ENCODE measurements around the gene NAA60.

The NAA60 gene

DNA sequence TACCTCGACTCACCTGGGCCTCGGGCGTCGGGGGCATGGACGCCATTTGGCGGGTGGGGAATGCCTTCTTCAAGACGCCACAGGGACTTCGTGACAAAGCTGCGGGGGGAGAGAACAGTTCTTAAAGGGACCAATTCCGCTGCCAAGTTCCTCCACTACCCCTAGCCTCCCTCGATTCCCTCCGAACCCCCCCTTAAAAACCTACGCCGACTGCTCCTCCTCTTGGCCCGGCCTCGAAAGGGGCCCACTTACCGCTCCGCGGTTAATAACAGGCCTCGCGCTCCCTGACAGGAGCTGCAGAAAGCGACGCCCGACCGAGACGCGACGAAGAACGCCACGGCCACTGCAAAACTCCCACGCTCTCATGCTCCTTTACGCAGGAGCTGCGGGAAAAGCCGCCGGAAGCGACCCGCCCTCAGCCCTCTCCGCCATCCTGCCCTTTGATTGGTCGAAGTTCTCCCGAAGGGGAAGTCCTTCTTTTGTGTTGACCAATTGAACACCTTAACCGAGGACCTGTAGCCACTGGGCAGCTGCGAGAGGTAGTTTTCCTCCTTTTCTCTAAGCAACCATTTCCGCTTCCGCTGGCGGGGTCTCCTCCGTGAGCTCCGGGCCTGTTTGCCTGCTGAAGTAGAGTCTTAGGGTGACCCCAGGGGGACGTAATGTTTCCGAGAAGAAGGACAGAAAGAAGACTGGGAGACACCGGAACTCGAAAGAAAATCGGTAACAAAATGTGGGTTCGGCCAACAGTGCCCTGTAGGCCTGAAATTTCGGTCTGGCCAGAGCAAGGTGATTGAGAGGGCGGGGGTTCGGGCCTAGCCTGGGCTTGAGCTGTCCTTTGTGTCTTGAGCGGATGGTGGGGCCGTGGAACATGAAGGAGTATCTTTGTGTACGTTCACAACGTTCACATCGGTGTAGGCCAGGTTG is at the start of gene NAA60, which contains the start of gene ZNF597:
NAA60 (plus strand) TSS at position 573 of the 924 bp plus-strand sequence. CDS start 32,548 bp downstream, outside the sequence.
ZNF597 (minus strand) TSS at position 397 of the 924 bp plus-strand sequence; CDS start at position 46, 351 bp downstream.
- peak; percentile 93 for DNase-seq

DNA sequence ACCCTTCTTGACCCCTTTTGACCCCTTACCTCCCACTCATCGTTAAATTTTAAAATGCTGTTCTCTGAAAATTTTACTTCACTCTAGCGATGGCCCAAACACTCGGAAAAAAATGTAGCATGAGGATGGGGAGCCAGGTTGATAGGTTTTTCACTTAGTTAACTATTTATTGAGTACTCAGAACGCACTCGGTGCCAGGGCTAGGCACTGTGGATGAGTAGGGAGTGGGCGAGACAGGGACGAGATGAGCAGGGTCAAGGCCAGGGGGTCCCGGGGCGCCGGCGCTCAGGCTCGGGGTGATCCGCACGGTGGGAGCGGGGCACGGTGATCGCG is 43.1 kb upstream of the NAA60 start:
- DNase-seq = no peak

DNA sequence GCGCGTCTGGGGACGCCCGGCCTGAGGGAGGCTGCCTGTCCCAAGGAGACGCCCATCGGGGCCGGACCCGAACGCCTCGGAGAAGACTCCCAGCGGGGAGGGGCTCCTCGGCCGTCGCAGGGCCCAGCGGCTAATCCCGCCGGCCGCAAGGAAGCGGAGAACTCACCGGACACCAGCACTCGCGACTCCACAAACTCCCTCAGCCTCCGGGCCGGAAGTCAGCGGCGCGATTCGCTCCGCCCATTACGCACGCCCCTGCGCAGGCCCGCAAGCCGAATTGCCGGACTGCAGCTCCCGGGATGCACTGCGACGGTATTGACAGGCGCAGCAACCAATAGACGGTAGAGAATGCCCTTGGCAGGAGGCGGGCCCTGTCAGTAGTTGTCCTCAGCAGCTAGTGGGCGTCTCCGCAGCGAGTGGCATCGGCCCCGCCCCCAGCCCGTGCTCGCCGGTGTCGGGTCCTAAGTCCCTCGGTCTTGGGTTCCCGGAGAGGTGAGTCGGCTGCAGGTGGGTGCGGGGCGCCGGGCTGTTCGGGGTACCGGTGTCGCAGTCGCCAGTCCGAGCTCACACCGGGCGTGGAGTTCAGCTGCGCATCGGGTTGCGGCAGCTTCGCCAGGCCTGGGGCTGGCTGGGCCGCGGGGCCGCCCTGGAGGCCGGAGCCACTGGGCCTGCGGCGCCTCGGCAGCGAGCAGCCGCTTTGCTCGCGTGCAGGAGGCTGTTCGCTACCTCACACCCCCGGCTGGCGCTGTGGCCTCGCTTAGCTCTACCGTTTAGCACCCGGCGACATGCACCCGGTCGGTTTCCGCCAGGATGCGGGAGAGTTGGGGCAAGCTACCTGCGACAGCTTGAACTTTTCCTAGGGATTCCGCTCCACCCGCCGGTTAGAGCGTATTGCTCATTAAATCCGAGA is 42.4 kb upstream of the NAA60 start, which contains the start of the genes ZNF174 and ZSCAN32:
ZNF174 (plus strand) TSS at position 437 of the 910 bp plus-strand sequence. CDS start 790 bp downstream, outside the sequence.
ZSCAN32 (minus strand) TSS at position 226 of the 910 bp plus-strand sequence. CDS start 3,447 bp downstream, outside the sequence.
- peak; percentile 99 for DNase-seq

DNA sequence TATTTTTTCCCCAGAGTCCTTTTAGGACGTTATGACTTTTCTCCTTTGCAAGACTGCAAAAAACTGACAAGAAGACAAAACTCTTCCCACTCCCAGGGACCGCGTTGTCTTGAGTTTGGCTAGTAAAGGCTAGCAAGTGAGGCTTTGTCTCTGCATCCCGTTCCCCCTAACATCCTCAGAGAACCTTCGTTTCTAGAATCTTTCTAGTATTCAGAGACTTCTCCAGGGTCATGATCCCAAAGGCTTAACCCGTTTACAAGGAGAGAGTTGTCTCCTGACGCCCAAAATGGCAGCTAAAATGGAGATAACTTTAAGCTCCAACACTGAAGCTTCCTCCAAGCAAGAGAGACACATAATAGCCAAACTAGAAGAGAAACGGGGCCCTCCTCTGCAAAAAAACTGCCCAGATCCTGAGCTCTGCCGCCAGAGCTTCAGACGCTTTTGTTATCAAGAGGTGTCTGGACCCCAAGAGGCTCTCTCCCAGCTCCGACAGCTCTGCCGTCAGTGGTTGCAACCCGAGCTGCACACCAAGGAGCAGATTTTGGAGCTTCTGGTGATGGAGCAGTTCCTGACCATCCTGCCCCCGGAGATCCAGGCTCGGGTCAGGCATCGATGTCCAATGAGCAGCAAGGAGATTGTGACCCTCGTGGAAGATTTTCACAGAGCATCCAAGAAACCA is 41.6 kb upstream of the NAA60 start:
- peak; percentile 21 for DNase-seq

DNA sequence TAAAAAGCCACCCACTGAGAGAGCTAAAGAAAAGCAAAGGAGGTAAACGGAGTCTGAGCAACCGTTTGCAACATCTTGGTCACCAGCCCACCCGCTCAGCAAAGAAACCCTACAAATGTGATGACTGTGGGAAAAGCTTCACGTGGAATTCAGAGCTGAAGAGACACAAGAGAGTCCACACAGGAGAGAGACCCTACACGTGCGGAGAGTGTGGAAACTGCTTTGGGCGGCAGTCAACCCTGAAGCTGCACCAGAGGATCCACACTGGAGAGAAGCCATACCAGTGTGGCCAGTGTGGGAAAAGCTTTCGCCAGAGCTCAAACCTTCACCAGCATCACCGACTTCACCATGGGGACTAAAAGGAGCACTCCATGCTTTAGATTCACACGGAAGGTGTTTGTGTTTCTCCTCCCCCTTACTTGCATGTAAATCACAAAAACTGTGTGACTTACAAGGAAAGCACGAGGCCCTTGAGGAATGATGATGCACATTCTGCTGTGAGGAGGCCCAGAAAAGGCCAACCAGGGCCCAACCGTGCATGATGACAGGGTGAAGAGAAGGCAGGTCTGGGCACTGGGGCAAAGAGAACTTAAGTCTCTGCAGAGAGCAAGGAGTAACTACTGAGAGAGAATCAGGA is 34.8 kb upstream of the NAA60 start:
- no peak for DNase-seq

DNA sequence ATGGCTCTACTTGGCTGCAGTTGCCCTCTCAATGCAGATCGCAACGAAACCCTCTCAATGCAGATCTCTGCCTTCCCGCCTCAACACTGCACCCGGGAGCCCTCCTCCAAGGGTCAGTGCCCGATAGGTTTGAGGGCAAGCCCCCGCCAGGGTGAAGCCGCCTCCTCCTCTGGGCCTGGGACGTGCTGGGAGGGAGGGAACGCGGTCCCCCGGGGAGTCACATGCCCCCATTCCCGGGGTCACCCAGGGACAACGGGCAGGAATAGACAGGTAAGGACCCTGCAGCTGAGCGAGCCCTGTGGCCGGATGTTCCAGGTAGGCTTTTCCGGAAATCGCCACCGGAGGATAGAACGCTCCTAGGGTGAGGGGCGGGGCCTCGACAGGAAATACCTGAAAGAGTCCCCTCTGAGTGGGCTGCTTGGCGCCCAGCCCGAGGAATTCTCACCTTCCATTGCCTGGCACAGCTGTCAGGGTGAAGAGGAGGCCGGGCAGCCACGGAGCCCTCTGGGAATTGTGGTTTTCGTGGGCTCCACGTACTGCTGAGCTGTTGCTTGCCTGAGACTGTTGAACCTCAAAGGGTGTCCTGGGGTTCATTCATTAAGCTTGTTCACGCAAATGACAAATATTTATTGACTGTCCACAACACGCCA is 29.6 kb upstream of the NAA60 start:
- DNase-seq = peak; percentile 3

DNA sequence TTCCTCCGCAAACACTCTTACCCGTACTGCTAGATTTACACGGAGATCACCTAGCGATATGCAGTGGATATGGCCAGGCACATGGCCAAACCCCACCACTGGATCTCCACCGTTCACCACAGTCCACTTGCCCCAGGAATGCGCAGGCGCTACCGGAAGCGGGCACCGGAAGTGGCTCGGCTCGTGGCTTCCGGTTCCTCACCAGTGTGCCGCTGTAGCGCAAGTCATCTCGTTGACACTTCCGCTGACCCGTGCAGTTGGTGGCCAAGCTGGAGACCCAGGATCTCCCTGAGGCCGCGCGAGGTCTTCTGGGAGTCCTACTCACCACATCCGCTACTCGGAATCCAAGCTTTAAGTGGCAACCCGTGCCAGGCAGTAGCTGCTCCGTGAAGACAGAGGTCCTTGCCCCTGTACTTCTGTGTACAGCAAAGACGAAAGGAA is 11.7 kb upstream of the NAA60 start:
- DNase-seq = peak; percentile 47

DNA sequence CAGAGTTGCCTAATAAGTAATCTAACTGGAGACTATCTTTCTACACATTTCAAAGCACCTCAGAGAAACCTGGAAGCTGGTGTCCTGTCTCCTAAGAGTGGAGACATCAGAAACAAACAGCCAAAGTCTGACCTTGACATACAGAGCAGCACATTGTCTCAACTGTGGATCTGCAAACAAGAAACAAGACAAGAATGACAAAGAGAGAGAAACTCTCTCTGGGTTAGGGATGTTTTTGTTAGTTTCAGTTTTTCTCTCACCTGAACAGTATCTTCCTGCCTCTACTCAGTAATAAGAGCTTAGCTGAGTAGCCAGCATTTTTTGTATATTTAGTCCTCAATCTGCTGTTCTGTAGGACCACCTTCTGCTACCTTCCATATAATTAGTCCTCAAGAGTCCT is 9.1 kb upstream of the NAA60 start:
- no peak for DNase-seq

DNA sequence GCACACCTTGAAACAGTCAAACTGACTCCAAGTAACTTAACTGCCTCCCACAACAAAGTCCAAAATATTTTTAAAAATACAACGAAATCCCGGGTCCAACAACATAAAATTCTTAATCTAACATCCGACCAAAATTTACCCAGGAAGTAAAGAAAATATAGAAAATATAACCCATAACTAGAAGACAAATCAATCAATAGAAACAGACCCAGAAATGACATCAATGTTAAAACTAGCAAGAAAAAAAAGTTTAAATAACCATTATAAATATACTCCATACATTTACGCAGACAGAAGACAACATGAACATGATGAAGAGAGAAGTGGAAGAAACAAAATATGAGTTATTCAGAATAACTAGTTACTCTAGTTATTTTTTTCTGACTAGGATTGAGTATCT is 3.8 kb upstream of the NAA60 start:
- no peak for DNase-seq

DNA sequence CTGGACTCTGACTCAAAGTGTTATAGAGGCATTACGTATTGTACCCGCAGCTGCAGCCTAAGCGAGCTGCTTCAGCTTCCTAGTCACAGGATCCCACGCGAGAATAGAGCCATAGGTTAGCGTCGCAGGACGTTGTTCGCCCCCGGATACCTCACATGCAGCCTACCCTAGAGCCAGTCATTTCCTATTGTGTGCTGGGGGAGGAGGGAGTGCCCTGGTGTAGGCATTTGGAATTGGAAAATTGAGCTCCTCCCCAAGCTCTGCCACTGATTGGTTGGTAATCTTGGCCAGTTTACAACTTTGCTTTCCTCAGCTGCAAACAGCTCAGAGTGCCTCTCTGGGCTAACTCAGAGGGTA is 530 bp downstream of the NAA60 start:
- DNase-seq = peak; percentile 64

DNA sequence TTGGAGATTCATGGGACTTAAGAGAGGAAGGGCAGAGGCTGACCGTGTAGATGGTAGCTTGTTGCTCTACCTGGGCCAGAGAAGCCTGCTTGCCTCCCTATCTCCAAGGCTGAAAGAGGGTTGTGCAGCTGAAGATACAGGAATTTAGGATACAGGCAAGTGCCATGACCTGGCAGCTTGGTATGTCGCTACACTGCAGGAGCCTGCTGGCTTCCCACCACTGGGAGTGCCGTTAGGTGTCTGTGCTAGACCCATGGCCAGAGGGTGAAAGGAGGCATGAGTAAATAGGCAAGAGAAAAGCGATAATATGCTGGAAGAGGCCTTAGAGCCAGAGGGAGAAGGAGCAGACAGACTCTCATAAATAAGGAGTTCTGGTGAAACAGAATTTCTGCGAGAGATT is 10.6 kb downstream of the NAA60 start:
- DNase-seq = no peak

DNA sequence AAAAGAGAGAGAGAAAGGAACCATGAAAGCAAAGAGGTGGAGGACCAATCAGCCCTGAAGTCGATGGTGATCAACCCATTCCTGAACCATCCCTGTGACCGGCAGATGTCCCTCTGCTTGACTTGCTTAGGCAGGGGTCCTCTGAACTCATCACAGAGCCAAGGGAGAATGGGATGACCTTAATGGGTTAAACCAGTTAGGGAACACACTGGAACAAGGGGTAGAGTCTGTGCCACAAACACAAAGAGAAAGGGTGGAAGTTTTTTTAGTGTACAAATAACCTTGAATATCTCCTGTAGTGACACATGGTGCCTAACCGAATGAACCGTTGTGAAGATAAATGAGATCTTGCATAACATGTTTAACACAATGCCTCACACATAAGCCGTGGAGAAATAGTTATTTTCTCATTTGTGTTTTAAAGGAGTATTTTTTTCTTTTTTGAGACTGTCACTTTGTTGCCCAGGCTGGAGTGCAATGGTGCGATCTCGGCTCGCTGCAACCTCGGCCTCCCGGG is 11.2 kb downstream of the NAA60 start:
- no peak for DNase-seq

DNA sequence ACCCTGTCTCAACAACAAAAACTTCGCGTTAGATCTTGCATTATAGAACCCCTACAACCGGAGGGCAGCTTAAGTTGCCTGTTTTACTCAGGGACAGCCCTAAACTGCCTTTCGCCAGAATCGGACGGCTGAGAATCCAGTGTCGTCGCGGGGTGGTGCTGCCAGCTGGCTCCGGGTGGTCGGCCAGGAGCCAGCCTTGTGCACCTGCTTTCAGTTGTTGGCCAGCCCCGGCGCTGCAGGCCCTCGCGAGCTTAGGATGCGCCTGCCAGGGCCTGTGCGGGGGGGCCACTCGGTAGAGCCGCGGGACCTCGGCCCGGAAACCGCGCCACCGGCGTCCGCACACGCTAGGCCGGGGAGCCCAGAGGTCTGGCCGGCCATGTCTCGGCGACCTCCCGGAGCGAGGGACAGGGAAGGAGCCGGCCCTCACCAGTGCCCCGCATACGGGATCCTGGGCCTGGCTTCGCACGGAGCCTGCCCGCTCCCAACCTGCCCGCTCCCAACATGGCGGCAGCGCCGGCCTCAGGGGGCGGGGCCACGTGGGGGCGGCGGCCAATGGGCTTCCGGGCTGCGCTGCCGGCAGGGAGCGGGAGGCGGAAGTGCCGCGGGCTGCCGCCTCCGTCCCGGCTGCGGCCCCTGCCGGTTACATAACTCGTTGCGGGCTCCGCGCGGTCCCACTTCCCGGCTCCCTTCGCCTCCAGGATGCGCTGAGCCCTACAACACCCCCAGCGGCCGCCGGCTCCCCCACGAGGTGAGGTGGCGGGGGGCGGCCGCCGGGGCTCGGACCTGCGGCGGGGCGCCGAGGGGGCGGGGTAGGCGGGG is 14.2 kb downstream of the NAA60 start:
- DNase-seq = peak; percentile 90

DNA sequence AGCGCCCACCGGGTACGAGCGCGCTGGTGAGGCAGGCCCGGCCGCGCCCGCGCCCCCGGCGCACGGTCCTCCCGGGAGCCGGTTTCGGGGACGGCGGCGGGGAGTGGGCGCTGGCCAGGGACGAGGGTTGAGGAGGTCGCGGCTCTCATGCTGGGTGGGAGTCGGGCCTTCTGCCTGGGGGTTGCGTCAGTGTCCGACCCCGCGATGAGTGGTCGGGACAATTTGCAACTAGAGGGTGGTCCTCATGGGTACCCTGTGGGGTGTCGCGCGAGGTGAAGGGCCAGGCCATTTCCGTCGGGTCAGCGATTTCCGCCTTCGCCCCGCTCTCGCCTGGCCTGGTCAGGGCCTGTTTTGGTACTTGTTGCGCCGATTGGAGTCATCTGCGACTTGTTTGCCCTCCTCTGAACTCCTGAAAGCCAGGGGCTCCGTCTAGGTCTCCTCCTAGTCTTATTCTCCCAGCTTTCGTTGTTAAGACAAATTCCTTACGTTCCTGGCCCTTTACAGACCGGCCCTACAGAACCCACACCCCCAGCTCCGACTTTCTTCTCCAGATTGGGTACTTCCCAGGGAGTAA is 14.9 kb downstream of the NAA60 start:
- DNase-seq = peak; percentile 50

DNA sequence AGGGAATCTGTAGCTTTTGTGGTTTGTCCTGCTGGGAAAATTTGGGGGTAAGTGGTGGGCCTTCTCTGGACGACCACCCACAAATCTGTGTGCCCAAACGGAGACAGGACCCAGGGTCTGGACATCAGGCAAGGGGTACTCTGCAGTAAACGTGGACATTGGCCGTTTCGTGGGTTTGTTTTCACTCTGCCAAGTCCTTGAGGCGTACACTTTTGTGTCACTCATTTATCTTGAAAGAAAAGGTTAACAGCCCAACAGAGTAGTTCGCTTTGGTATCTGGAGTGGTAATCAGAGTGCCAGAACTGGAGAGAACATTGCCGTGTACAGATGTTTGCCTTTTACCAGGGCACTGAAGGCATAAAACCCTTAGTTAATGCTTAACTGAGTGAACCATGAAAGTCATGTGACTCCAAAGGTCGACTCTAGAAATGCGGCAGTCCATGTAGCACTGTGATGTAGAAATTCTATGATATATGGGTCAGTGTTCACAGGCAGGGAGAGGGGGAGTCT is 15.4 kb downstream of the NAA60 start:
- DNase-seq = no peak

DNA sequence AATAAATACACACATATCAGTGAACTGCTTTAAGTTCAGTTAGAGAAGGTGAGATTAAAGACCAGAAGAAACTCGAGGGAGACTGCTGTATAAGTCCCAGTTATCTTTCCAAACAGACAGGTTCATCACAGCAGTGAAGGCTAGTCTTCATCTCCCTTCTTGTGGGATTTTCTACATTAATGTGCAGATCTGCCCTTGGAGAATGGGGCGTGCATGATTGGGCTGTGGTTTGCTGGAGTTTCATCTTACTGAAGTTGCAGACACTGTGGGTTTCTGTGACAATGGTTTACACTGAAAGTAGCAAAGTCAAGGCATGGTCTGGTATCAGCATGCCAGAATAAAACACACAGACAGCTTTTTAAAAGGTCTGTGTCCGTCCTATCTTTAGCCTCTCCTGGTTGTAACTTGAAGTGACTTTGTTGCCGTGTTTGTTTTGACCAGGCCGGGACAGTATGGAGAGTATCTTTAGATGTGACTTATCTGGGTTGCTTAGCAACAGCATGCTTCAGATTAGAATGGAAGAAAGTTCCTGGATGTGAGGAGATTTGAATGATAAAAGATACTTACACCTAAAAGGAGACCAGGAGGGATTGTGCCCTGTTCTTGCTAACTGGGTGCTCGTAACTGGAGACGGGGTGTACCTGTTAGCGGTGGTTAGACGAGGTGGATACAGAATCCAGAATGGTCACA is 16.1 kb downstream of the NAA60 start:
- DNase-seq = no peak

DNA sequence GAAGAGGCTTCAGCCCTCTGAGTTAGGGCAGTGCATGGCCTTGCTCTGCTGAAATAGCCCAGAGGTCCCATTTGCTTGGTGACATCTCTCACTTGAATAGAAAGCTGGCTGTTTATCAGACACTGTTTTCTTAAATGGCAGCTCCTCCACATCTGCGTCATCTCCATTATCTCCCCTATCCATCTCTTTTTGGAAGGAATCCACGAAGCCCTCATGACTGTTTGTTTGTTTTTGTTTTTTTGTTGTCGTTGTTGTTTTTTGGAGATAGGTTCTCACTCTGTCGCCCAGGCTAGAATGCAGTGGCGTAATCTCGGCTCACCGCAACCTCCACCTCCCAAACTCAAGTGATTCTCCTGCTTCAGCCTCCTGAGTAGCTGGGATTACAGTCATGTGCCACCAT is 16.6 kb downstream of the NAA60 start:
- no peak for DNase-seq

DNA sequence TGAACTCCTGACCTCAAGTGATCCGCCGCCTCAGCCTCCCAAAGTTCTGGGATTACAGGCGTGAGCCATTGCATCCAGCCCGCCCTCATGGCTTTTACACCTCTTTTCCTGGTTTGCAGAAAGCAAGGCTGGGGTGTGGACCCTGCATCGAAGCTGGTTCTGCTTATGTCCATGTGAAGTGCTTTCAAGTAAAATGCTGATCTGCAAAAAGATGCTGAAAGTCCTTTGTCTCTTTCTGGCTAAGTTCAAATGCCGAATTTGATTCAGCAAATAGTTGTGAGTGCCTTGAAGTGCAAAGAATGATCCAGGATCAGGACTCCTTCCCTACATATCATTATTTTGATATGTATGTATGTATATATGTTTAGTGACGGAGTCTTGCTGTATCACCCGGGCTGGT is 17.1 kb downstream of the NAA60 start:
- no peak for DNase-seq

DNA sequence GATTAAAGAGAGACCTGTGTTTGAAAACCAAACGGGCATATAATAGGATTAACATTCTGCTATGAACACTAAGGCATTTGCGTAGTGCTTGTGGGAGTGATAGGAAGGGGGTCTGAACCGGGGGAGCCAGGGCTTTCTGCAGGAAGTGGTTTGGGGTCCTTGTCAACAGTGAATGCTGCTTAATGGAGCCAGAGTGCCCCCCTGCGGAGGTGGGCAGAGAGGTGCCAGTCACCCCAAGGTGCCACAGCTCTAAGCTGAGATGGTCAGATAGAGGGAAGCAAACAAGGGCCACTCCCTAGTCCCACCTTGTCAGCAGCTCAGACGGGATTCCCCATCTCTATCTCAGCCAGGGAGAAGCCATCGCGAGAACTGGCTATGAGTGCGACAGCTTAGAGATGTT is 17.7 kb downstream of the NAA60 start:
- no peak for DNase-seq
